ENCODE results near the gene CMTM2. TPM values are rescaled to one million over a fixed set of nuclear protein-coding genes. Genes with fewer than 3 reads are reported as not detected.
"Not testable (repeated sequence)": the region's sequence is repeated elsewhere in the genome, so short reads cannot be mapped to it uniquely, and the experiment has no call there.

CMTM2 gene
- total RNA-seq, 1 donor from 2014 or later: not detected

GRCh38 chr16:66575060-66575459, 4.2 kb upstream of the CMTM2 start:
- intact Hi-C loops (cut with micrococcal nuclease): no loop called here
- ATAC-seq: no peak

DNA sequence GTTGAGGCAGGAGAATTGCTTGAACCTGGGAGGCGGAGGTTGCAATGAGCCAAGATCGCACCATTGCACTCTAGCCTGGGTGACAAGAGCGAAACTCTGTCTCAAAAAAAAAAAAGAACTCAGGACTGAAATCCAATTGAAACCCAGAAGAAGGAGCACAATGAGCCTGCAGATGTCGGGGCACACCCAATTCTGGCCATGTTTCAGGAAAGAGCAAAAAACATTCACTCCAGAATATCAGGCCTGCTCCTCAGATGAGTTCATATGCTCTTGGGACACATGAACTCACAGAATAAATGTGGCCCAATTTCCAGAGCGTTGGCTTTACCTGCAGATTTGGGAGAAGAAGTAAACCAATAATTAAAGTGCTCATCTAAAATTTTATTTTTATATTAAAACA, 3.0 kb upstream of the CMTM2 start:
- ATAC-seq (peak; percentile 61), DNase-seq (no peak)
- intact Hi-C loops (cut with micrococcal nuclease): no loop called here

More at GRCh38 chr16:66575060-66575459, 4.2 kb upstream of the CMTM2 start:
- no peak for DNase-seq

DNA sequence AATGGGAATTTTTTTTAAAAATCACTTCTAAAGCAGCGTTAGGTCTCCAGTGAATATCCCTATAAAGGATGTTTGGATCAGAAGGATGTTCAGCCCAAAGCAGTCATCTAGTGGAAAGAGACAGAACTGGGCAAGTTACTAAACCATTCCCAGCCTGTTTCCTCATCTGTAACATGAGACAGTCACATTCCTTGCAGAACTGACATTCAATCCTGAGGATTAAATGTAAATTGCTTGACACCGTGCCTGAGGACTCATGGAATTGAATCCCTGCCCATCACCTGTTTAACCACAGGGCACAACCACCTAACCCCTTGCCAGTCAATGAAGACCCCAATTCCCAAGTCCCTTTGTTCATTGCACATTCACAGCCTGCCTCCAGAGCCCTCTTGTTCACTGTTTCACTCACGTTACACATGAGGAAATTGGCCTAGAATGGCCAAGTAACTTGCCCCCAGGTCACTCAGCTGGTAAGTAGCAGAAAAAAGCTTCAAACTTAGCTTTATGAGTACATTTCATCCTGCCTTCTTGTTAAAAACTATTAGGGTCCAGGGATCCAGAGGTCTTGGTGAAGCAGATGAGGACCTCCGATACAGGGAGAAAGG, 1.4 kb downstream of the CMTM2 start:
- DNase-seq: no peak
- no peak for ATAC-seq
- intact Hi-C loops (cut with micrococcal nuclease): loop anchor here (10.0 kb wide), 1 partner anchor 176 kb away; no protein-coding TSS in a partner anchor

DNA sequence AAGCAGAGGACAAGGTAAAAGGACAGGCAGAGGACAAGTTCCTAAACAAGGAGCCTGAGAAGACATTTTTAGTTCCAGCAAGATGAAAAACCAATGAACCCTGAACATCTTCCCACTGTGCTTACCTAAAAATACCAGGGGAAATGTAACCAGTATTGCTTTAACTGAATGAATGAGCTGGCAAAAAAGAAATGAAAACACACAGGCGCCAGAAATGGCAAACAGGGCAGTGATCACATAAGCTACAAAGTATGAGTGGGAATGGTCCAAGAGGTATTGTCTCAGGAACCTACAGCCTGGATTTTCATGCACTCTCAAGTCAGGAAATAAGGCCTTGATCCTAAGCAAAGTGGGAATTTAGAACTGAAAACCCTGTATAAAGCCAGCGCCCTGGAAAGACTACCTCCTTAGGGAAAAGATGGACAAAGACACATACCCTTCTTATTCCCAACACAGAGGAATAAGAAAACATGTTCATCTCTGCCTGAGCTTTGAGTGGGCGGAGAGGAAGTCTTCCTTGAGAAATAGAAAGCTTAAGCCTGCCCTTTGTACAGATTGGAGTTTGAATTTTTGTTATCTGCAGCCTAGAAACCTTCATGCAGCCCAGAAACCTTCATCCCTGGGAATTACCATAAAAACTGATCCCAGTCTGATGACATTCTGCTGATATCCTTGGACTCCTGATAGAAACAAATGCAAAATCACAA, 2.1 kb downstream of the CMTM2 start:
- DNase-seq (no peak), ATAC-seq (no peak)
- intact Hi-C loops (cut with micrococcal nuclease): loop anchor here (10.0 kb wide), 1 partner anchor 177 kb away; no protein-coding TSS in a partner anchor

DNA sequence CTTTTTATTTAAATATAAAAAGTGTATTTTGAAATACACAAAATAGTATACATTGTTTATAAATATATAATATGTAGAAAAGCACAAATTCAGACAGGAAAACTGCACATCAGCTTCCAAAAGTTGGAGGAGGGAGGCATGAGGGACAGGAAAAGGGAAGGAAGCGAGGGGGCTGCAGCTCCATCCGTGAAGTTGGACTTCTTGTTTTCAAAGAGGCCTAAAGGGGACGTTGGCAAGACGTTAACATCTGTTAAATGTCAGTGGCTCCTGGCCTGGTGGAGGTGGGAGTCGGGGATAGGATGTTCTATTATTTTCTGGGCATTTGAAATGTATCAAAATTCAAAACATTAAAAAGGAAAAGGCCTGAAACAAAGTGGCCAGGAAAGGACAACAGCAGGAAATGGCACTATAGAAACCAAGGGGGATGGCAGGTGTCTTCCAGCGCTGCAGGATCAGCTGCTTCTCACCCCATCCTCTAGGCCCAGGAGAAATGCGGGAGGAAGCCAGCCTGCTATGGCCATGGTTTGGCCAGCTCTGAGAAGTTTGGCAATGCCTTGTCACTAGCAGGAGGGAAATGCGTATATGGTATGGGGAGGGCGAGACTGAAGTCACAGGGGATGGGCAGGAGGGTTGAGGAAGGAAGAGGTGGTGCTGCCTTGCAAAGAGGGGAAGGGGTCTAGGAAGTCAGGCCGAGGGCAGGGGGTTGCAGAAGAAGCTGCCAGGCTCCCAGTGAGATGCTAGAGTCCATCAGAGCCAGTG, 6.4 kb downstream of the CMTM2 start:
- intact Hi-C loops (cut with micrococcal nuclease): loop anchor here (10.0 kb wide), 1 partner anchor 181 kb away; no protein-coding TSS in a partner anchor
- DNase-seq: no peak
- ATAC-seq: peak; percentile 68

GRCh38 chr16:66587881-66588600, 8.8 kb downstream of the CMTM2 start:
- DNase-seq (no peak), ATAC-seq (no peak)
- intact Hi-C loops (cut with micrococcal nuclease): loop anchor here (10.0 kb wide), 1 partner anchor 183 kb away; no protein-coding TSS in a partner anchor

DNA sequence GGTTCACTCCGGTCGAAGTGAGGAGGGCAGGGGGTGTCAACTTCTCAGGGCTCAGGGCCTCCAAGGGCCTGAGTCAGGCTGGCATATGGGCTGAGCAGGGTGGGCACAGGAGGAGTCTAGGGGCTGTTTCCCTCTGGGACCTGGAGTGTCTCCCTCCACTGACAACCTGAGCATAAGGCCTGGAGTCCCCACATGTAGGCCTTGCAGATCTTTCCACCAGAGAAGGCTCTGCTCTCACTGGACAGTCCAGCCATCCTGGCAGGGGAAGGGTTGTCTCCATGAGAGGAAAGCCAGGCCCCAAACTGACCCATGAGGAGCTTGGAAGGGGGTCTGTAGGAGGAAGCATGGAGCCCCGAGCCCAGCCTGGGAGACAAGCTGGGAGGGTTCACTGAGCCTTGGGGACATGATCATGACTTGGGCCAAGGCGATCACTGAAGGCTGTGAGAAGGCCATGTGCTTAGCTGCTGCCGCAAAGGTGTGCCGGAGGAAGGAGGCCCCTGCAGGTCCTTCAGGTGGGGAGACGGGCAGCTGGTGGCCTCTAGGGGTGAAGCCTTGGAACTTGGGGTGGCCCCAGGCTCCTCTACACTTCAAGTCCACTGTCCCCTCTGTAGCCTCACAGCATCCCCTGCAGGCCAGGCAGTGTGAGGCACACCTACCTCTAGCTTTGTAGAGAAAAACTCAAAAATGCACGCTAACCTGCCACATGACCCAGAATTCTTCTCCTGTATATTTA, 9.9 kb downstream of the CMTM2 start:
- DNase-seq (peak; percentile 57), ATAC-seq (peak; percentile 78)
- intact Hi-C loops (cut with micrococcal nuclease): loop anchor here (10.0 kb wide), 1 partner anchor 184 kb away; no protein-coding TSS in a partner anchor

DNA sequence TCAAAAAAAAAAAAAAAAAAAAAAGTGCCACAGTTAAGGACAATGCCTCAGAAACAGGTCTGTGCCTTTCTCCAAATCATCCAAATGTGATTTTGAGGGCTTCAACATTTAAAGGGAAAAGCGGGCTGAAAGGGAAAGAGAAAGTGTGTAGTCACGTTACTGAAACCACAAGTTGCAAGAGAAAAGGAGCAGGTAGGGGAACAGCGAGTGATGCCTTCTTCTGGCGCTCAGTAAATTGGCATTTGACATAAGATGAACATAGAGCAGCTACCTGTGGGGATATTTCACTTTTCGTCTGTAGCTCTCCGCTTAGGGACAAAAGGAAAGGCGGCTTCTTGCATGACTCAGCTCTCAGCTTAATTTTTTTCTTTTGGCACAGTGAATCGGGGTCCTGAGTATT, 11.1 kb downstream of the CMTM2 start:
- no peak for DNase-seq
- intact Hi-C loops (cut with micrococcal nuclease): no loop called here
- no peak for ATAC-seq

- DNase-seq: no peak
- ATAC-seq: no peak
- intact Hi-C loops (cut with micrococcal nuclease): no loop called here
Measured at GRCh38 chr16:66591018-66591417, 11.8 kb downstream of the CMTM2 start.

GRCh38 chr16:66592241-66592640, 13.0 kb downstream of the CMTM2 start:
- intact Hi-C loops (cut with micrococcal nuclease): no loop called here
- ATAC-seq (no peak), DNase-seq (no peak)

DNA sequence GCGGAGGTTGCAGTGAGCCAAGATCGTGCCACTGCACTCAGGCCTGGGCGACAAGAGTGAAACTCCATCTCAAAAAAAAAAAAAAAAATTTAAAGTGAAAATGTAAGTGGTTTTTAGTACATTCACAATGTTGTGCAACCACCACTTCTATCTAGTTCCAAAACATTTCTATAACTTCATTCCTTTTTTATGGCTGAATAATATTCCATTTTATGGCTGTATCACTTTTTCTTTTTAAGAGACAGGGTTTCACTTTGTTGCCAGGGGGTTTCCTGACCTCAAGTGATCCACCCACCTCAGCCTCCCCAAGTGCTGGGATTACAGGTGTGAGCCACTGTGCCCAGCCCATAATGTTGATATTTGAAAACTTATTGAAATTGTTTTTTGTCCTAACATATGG, 13.6 kb downstream of the CMTM2 start:
- DNase-seq (no peak), ATAC-seq (no peak)
- intact Hi-C loops (cut with micrococcal nuclease): no loop called here

DNA sequence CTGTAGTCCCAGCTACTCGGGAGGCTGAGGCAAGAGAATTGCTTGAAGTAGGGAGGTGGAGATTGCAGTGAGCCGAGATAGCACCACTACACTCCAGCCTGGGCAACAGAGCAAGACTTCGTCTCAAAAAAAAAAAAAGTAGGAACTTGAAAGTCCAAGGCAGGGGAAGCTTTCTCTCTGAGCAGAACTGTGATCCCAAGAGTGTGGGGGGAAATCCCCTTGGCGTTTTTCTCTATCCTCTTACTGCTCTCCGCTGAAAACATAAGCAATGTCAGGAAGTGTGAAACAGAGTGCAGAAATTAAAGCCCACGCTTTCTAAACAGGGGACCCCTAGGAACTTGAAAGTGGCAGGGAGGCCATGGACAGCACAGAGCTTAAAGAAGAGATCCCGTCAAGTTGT, 15.5 kb downstream of the CMTM2 start:
- DNase-seq: no peak
- no peak for ATAC-seq
- intact Hi-C loops (cut with micrococcal nuclease): no loop called here

DNA sequence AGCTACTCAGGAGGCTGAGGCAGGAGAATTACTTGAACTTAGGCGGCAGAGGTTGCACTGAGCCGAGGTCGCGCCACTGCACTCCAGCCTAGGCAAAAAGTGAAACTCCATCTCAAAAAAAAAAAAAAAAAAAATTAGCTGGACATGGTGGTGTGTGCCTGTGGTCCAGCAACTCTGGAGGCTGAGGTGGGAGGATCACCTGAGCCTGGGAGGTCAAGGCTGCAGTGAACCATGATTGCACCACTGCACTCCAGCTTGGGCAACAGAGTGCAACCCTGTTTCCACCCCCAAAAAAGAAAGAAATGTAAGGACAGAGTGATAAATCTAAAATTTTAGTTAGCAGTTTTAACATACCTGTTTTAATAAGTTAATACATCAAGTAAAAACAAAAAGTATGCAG, 17.3 kb downstream of the CMTM2 start:
- DNase-seq; intact Hi-C loops (cut with micrococcal nuclease); ATAC-seq: not testable (repeated sequence)

DNA sequence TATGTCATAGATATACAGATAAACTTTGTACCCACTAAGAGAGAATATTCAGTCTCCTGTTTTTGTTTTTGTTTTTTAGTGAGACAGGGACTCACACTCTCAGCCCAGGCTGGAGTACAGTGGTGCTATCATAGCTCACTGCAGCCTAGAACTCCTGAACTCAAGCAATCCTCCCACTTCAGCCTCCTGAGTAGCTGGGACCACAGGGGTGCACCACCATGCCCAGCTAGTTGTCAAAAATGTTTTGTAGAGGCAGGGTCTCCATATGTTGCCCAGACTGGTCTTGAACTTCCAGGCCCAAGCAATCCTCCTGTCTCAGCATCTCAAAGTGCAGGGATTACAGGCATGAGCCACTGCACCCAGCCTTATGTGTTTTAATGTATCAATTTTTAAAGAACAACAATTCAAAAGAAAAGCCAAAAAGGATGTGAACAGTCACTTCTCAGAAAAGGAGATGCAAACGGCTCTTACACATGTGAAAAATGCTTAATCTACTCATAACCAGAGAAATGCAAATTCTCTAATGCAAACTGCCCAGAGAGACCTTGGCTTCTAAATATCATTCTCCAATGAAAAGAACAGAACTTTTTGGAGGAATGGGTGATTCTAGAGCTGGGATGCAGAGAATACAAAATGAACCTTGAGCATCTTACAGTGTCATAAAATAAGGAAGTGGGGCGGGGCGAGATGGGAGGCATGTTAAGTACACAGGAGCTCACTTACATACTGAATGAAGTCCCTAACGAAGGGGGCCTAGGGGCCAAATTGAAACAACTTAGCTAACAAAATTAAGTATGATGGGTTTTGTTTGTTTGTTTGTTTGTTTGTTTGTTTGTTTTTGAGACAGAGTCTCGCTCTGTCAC, 18.0 kb downstream of the CMTM2 start:
- no peak for DNase-seq
- intact Hi-C loops (cut with micrococcal nuclease): no loop called here
- ATAC-seq: no peak

GRCh38 chr16:66598111-66598510, 18.8 kb downstream of the CMTM2 start:
- intact Hi-C loops (cut with micrococcal nuclease): no loop called here
- ATAC-seq (no peak), DNase-seq (no peak)

DNA sequence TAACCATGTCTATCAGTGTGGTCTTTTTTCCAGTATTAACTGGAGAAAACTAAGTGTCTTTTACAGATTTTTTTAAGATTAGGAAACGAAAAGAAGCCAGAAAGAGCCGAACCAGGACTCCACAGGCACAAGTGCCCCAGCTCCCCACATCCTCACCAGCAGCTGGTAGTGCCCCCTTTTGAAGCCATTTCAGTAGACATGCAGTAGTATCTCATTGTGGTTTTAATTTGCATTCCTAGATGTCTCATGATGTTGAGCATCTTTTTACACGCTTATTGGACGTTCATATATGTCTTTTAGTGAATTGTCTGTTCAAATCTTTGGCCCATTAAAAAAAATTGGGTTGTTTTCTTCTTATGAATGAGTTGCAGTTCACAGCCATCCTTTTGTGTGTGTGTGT, 20.5 kb downstream of the CMTM2 start:
- intact Hi-C loops (cut with micrococcal nuclease): no loop called here
- ATAC-seq (no peak), DNase-seq (no peak)

DNA sequence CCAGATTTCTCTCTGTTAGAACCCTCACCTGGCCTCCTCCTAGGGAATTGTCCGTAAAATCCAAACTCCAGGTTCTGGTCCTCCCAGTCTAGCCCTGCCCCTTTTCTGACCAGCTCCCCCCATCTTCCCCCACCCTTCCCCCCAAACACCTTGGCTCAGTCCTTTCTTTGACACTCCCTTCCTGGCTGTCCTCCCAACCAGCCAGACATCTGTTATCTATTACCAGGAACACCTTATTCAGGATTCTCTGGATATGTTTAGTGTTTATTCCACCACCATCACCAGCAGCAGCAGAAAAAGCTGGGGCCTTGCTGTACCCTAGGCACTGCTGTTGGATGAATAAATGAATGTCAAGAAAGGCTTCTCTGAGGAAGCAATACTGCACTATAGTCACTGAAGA, 21.2 kb downstream of the CMTM2 start:
- DNase-seq: no peak
- no peak for ATAC-seq
- intact Hi-C loops (cut with micrococcal nuclease): no loop called here

DNA sequence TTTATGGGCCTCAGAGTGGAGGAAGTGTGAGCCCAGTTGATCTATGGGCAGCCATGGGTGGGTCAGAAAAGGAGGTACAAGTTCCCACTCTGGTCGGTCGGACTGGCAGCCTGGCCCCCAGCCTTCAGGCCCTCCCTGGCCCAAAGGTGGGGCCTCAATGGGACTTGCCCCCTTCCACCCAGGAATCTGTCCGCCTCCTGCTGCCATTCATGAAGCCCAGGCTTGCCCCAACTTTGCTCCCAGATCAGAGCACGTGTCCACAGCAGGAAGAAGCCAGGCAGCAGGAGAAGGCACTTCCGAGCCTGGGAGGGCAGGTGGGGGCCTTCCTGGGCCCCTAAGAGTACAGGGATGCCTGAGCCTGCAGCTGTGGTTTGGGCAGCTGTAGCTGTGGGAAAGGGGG, 22.2 kb downstream of the CMTM2 start:
- DNase-seq: no peak
- no peak for ATAC-seq
- intact Hi-C loops (cut with micrococcal nuclease): no loop called here

All from left ventricle myocardium superior (tissue), 1 donor.